KMS-11 (cell line): ENCODE data around the gene ZKSCAN7.

Experiments used
- H2AFZ ChIP-seq: fragments of 200-600 bp; sonication (generic); 2 replicates; pipeline ENCODE4 v1.6.1; 2016; ENCODE audit warnings: antibody characterized with exemption, mixed run types, low read depth
- H3K27ac ChIP-seq: fragments of 200-600 bp; sonication (generic); 2 replicates; pipeline ENCODE4 v1.6.1; 2016; ENCODE audit warnings: mild to moderate bottlenecking, mixed run types
- H3K27me3 ChIP-seq: fragments of 200-600 bp; sonication (generic); 2 replicates; pipeline ENCODE4 v1.6.1; 2017; ENCODE audit warnings: mild to moderate bottlenecking, low read depth, mixed run types, moderate library complexity; ENCODE audit not compliant: insufficient read depth
- H3K36me3 ChIP-seq: fragments of 200-600 bp; sonication (generic); 2 replicates; pipeline ENCODE4 v1.6.1; 2017; ENCODE audit warnings: mild to moderate bottlenecking, mixed run types; ENCODE audit not compliant: insufficient read depth
- H3K4me1 ChIP-seq: fragments of 200-600 bp; sonication (generic); 2 replicates; pipeline ENCODE4 v1.6.1; 2016; ENCODE audit warnings: mild to moderate bottlenecking, low read depth, mixed run types; ENCODE audit not compliant: poor library complexity, severe bottlenecking
- H3K4me2 ChIP-seq: fragments of 200-600 bp; sonication (generic); 2 replicates; pipeline ENCODE4 v1.7.0; 2016; ENCODE audit warnings: mild to moderate bottlenecking, mixed run types
- H3K4me3 ChIP-seq: fragments of 200-600 bp; sonication (generic); IDR thresholded peaks from 2 replicates; pipeline ENCODE4 v1.6.1; 2017; ENCODE audit warnings: low read depth, low read length, mixed read lengths; ENCODE audit not compliant: insufficient read depth
- H3K79me2 ChIP-seq: fragments of 200-600 bp; sonication (generic); 2 replicates; pipeline ENCODE4 v1.6.1; 2016; ENCODE audit warnings: low read depth, mixed run types; ENCODE audit not compliant: insufficient read depth
- H3K9ac ChIP-seq: fragments of 200-600 bp; sonication (generic); 2 replicates; pipeline ENCODE4 v1.6.1; 2016; ENCODE audit warnings: mild to moderate bottlenecking, mixed run types
- H4K20me1 ChIP-seq: fragments of 200-600 bp; sonication (generic); 2 replicates; pipeline ENCODE4 v1.6.1; 2016; ENCODE audit warnings: mild to moderate bottlenecking, mixed run types; ENCODE audit not compliant: insufficient read depth
- CTCF ChIP-seq: fragments of 200-600 bp; sonication (generic); conservative IDR thresholded peaks from 2 replicates; pipeline ENCODE4 v1.6.1; 2017; ENCODE audit warnings: low read depth, mild to moderate bottlenecking, antibody characterized with exemption, low read length, moderate library complexity, mixed read lengths

Gene ZKSCAN7

DNA sequence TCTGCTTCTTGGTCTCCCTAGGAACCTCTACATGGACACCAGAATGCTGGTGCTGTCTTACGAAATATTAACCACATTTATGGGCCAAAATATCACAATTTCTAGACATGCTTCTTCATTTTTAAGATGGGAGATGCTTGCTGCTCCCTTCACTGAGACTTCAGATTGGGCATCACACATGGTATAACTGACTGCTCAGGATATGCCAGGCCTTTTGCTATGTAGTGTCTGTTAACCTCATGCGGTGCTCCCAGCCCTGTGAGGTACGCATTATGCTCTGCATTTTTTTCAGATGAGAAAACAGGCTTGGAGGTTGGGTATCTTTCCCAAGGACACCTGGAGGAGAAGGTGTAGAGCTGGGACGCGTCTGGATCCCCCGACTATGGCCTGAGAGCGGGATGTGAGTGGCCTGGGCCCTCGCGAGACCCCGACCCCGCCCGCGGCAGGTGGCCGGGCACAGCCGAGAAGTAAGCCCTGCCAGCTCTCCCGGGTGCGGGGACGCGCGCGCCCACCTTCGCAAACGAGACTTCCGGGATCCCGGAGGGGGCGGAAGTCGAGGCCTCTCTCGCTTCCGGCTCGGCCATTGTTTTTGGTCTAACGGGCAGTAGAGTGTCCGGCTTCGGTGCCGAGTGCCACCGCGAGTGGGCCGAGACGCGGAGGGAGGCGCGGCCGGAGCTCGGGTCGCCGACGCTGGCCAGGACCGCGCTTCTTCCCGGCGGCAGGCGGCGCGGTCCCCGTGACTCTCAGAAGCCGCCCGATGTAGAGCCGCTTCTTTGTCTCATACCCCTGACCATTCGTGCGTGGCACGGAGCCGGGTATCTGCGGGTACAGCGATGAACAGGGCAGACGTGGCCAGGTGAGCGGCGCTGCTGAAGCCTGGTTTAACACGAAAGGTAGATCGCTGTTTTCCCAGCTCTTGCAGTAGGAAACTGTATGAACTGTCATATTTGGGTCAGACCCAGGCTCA is at the start of gene ZKSCAN7:
ZKSCAN7 (plus strand) TSS at position 568 of the 967 bp plus-strand sequence. CDS start 1,855 bp downstream, outside the sequence.
- TF ChIP-seq CTCF: no peak
- no peaks in the 10 kb centered on the region for H3K36me3 ChIP-seq
- no peak within 1 kb of the TSS for H3K27ac ChIP-seq
- H3K4me3 ChIP-seq: no peak within 1 kb of the TSS
- no peaks in the 10 kb centered on the region for H4K20me1 ChIP-seq
- no peak within 1 kb of the TSS for H2AFZ ChIP-seq
- no peaks in the 10 kb centered on the region for H3K79me2 ChIP-seq
- no peak within 1 kb of the TSS for H3K9ac ChIP-seq
- H3K27me3 ChIP-seq: no peaks in the 10 kb centered on the region
- H3K4me2 ChIP-seq: no peak within 1 kb of the TSS
- no peaks in the 10 kb centered on the region for H3K4me1 ChIP-seq

DNA sequence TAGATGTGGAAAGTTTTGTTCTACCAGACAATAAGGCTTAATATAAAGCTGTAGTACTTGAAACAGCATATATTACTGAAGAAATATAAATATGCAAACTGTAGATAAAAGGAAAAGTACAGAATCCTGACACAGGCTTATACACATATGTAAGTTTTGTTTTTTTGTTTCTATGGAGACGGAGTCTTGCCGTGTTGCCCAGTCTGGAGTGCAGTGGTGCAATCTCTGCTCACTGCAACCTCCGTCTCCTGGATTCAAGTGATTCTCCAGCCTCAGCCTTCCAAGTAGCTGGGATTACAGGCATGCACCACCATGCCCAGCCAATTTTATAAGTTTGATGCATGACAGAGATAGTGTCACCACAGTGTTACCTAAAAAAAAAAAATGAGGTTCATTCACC is 48.4 kb upstream of the ZKSCAN7 start:
- no peak overlapping the region for H3K4me2 ChIP-seq
- H3K4me3 ChIP-seq: no peak overlapping the region
- H3K27me3 ChIP-seq: no peaks in the 10 kb centered on the region
- no peak overlapping the region for H3K9ac ChIP-seq
- no peak for TF ChIP-seq CTCF
- H4K20me1 ChIP-seq: no peaks in the 10 kb centered on the region
- no peak overlapping the region for H3K27ac ChIP-seq
- no peaks in the 10 kb centered on the region for H3K4me1 ChIP-seq
- peaks cover 25% of the 10 kb centered on the region; the same call in 1 of the 2 replicates for H3K79me2 ChIP-seq
- H3K36me3 ChIP-seq: no peaks in the 10 kb centered on the region
- no peak overlapping the region for H2AFZ ChIP-seq

DNA sequence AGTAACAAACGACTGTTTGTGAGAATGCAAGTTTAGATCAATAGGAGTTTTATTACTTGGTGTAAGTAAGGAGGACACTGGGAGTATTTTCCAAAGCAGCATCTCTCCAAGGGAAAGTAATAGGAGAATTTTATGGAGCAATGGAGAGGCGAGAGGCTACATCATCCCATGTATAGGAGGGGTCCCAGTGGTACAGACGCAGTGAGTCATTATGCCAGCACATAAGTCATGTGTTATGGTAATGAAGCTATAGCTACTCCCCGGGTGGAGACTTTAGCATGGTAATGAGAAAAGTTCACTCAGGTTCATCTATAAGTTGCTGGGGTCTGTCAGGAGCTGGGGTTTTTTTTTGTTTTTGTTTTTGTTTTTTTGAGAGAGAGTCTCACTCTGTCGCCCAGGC is 48.0 kb upstream of the ZKSCAN7 start:
- Histone ChIP-seq H3K9ac (no peak overlapping the region), H3K4me1 (no peaks in the 10 kb centered on the region), H4K20me1 (no peaks in the 10 kb centered on the region), H3K4me2 (no peak overlapping the region), H3K27ac (no peak overlapping the region), H3K79me2 (peaks cover 25% of the 10 kb centered on the region; the same call in 1 of the 2 replicates), H3K4me3 (no peak overlapping the region), H3K27me3 (no peaks in the 10 kb centered on the region), H2AFZ (no peak overlapping the region), H3K36me3 (no peaks in the 10 kb centered on the region)
- TF ChIP-seq CTCF: no peak

- Histone ChIP-seq H3K9ac (no peak overlapping the region), H3K4me1 (no peaks in the 10 kb centered on the region), H4K20me1 (no peaks in the 10 kb centered on the region), H3K4me3 (peak overlapping the region; percentile 16), H2AFZ (no peak overlapping the region), H3K79me2 (peaks cover 25% of the 10 kb centered on the region; the same call in 1 of the 2 replicates), H3K27ac (0 out of 2 replicates have a peak overlapping the region, but pooled peaks have one; percentile 40), H3K36me3 (no peaks in the 10 kb centered on the region), H3K27me3 (no peaks in the 10 kb centered on the region), H3K4me2 (peak overlapping the region; percentile 50)
- no peak for TF ChIP-seq CTCF
Measured at GRCh38 chr3:44509393-44509921, 45.5 kb upstream of the ZKSCAN7 start.
